Activated T-cell treated with anti-CD3 and anti-CD28 coated beads for 1 hour (primary cell): ENCODE results near the gene SPINDOC.

ENCODE experiments used
- DNase-seq: peaks from one replicate; pipeline ENCODE4 v3.0.0-alpha.2; 2020; ENCODE audit warnings: low read depth

The SPINDOC gene

GRCh38 chr11:63833048-63833447, 19.8 kb downstream of the SPINDOC start:
- DNase-seq, result no peak

- no peak for DNase-seq
Measured at GRCh38 chr11:63834535-63835157, 21.4 kb downstream of the SPINDOC start.

- no peak for DNase-seq
Measured at GRCh38 chr11:63835158-63835545, 21.9 kb downstream of the SPINDOC start.

- peak; percentile 66 for DNase-seq
Measured at GRCh38 chr11:63837027-63837688, 23.9 kb downstream of the SPINDOC start.

- DNase-seq, result no peak
Measured at GRCh38 chr11:63837739-63838138, 24.5 kb downstream of the SPINDOC start.

- no peak for DNase-seq
Measured at GRCh38 chr11:63838150-63838677, 25.0 kb downstream of the SPINDOC start.

GRCh38 chr11:63838678-63839507, 25.6 kb downstream of the SPINDOC start, which contains the start of gene MARK2:
Gene MARK2, plus strand, starts transcription at chr11:63839110. Its CDS starts 397 bp downstream, at chr11:63839507.
- DNase-seq, result peak; percentile 100

- DNase-seq, result no peak
Measured at GRCh38 chr11:63839508-63840355, 26.5 kb downstream of the SPINDOC start.

GRCh38 chr11:63840356-63841060, 27.3 kb downstream of the SPINDOC start:
- DNase-seq, result no peak

GRCh38 chr11:63841554-63841953, 28.3 kb downstream of the SPINDOC start:
- DNase-seq, result no peak

- DNase-seq, result no peak
Measured at GRCh38 chr11:63843041-63843440, 29.8 kb downstream of the SPINDOC start.

- DNase-seq, result no peak
Measured at GRCh38 chr11:63844836-63845235, 31.6 kb downstream of the SPINDOC start.

- DNase-seq, result no peak
Measured at GRCh38 chr11:63845303-63845702, 32.0 kb downstream of the SPINDOC start.

GRCh38 chr11:63845911-63846310, 32.7 kb downstream of the SPINDOC start:
- no peak for DNase-seq

- DNase-seq, result no peak
Measured at GRCh38 chr11:63846897-63847296, 33.6 kb downstream of the SPINDOC start.

GRCh38 chr11:63847363-63847762, 34.1 kb downstream of the SPINDOC start:
- DNase-seq, result no peak

- DNase-seq, result no peak
Measured at GRCh38 chr11:63849691-63850090, 36.4 kb downstream of the SPINDOC start.

- DNase-seq, result no peak
Measured at GRCh38 chr11:63850920-63851319, 37.7 kb downstream of the SPINDOC start.

GRCh38 chr11:63851364-63851763, 38.1 kb downstream of the SPINDOC start:
- DNase-seq, result no peak

- no peak for DNase-seq
Measured at GRCh38 chr11:63853476-63853875, 40.2 kb downstream of the SPINDOC start.

- DNase-seq, result no peak
Measured at GRCh38 chr11:63854696-63855095, 41.4 kb downstream of the SPINDOC start.
